NCI-H2196 treated with DMSO at 0.1 percent for 48 hours (cell line): Measurements from ENCODE around the gene ADAM12.
"Not testable (repeated sequence)": the region's sequence is repeated elsewhere in the genome, so short reads cannot be mapped to it uniquely, and the experiment has no call there.

ENCODE experiments used
- DNase-seq: peaks from one replicate; lab custom pipeline; 2025; ENCODE audit not compliant: unreplicated experiment; lab: John Stamatoyannopoulos, UW

ADAM12 gene

GRCh38 chr10:126374435-126374834 lies 13.8 kb downstream of the ADAM12 start:
- DNase-seq = no peak

GRCh38 chr10:126373972-126374371 lies 14.3 kb downstream of the ADAM12 start:
- DNase-seq = no peak

DNA sequence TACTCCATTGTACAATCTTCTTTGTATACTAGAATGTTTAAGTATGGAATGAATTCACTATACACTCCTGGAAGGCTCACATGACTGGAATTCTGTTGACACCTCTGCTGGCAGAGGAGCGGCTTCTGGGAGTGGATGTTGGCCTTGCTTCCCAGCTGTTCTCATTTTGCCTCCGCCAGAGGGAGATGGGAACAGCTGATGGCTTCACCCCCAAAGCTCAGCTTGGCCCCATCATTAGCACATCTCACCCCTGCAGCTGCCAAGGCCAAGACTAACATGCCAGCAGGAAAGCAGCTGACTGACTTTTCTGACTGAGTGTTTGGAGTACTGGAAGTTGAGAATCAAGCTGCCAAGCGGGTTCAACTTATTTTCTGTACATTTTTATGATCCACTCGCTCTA lies 15.1 kb downstream of the ADAM12 start:
- no peak for DNase-seq

GRCh38 chr10:126372396-126372795 lies 15.9 kb downstream of the ADAM12 start:
- no peak for DNase-seq

DNA sequence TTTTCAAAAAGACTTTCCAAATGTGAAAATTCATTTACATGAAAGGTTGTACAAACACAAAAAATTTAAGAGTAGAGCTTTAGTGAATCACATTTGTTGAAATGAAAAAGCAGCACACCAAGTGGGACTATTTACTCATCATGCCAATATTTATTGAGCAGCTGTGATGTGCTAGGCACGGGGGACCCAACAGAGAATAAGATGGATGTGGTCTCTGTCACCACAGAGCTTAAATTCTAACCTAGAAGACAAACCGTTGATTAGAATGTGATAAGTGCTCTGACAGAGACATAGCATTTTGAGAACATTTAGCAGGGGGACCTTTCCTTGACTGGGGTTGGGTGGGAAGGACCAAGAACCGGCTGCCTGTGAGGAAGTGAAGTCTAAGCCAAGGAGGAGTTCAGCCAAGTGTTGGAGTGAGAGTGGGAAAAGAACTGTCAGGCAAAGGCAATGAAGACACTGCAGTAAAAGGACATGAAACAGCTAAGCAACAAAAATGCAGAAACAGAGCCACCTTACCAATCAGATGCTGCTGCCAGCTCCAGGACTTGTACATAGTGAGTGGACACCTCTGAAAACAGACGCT lies 19.1 kb downstream of the ADAM12 start:
- DNase-seq = no peak

- DNase-seq = no peak
These were observed 31.1 kb downstream of the ADAM12 start for GRCh38 chr10:126357169-126357568.

GRCh38 chr10:126353666-126354065 lies 34.6 kb downstream of the ADAM12 start:
- no peak for DNase-seq

GRCh38 chr10:126352453-126352852 lies 35.8 kb downstream of the ADAM12 start:
- no peak for DNase-seq

- no peak for DNase-seq
These were observed 37.3 kb downstream of the ADAM12 start for GRCh38 chr10:126351021-126351420.

DNA sequence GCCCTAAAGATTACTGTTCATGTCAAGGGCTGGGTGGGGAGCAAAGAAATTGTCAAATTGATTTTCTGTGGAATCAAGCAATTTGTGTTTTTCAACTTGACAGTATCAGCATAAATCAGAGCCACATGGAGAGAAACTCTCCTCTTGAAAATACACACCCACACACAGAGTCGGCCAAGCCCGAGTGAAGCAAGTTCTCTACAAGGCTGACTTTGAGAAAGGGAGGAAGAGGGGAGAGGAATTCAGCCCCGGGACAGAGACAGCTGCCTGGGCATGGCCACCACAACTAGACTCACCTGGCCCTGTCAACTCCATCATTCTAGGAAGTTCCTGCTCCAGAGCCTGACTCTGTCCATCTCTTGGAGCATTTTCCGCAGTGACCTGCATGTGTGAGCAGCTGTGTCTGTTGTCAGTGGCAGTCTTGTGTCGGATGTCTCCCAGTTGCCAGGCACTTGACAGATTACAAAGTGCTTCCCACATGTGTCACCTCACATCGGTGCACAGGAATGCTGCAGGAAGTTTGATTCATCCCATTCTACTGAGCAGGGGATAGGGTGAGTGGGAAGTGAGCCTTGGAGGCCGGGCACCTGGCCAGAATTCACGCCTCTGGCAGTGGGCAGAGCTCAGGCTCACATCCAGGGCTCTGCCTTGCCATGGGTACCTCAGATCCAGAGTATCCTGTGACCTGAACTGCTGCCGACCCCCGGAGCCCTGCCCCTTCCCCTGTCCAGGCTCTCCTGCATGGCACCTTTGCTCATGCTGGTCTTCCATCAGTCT lies 37.9 kb downstream of the ADAM12 start:
- DNase-seq = no peak

DNA sequence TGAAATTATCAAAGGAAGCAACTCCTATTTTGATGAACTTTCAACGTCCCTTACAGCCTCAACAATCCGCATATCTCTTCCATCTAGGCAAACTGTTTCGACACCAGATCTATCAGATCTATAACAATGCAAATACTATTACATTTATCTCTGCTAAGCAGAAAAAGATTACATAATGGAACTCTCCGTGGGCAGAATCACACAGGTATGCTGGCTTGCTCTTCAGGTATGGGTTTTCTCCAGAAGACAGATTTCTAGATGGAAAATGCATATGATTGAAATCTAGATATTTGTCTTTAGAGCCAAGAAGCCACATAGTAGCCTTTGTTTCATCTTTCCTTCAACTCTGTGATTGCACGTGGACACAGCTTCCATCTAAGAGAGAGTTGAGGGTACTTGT lies 38.6 kb downstream of the ADAM12 start:
- DNase-seq = no peak

- no peak for DNase-seq
These were observed 39.2 kb downstream of the ADAM12 start for GRCh38 chr10:126349101-126349500.

- DNase-seq = not testable (repeated sequence)
These were observed 44.8 kb downstream of the ADAM12 start for GRCh38 chr10:126343496-126343895.

DNA sequence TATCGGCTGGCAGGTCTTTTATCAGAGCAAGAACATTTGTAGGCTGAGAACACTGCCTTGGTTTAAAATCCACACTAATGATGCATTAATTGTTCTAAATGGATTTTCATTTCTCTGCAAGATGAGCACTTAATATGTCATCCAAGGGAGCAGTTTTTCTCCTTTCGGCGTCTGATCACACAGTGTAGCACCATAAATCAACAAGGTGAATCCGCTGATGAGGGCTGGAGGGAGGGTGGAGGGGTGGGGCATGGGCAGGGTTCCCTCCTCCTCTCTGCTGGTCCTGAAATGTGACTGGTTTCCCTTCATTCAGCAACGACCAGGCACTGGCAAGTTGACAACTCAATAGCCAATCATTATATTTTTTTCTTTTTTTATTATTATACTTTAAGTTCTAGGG lies 45.6 kb downstream of the ADAM12 start:
- no peak for DNase-seq

GRCh38 chr10:126341491-126341890 lies 46.8 kb downstream of the ADAM12 start:
- no peak for DNase-seq

- no peak for DNase-seq
These were observed 50.9 kb downstream of the ADAM12 start for GRCh38 chr10:126337251-126337810.

DNA sequence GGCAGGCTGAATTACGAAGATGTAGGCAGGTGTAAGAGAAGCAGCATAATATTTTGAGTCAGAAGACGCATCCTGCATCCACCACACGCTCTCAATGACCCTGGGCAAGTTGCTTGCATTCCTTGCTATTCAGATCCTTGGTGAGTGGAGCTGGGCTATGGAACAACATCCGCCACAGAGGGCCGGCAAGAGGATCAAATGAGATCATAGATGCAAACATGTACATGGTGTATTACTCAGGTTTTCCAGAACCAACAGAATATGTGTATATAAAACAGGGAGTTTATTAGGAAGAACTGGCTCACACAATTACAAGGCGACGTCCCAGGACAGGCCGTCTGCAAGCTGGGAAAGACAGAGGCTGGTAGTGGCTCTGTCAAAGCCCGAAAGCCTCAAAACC lies 51.5 kb downstream of the ADAM12 start:
- DNase-seq = no peak

- DNase-seq = no peak
These were observed 54.0 kb downstream of the ADAM12 start for GRCh38 chr10:126334272-126334671.

GRCh38 chr10:126332576-126332975 lies 55.7 kb downstream of the ADAM12 start:
- DNase-seq = no peak

DNA sequence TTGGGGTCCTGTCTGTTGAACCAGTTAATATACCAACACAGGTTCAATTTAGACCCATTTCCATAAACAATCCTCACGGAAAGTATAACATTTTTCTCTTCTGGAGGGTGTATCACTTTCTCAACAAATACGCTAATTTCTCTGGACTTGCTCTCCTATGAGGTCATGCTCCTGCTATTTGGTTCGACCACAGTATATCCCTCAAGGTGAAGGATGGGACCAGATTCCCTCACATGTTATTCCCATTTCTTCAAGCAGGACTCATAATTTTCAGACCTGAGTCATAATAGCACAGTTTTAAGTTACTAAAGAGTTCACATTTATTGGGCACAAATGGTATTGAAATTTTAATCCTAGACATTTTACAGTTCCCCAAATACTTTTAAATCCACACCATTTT lies 57.2 kb downstream of the ADAM12 start:
- DNase-seq = no peak

- DNase-seq = no peak
These were observed 63.5 kb downstream of the ADAM12 start for GRCh38 chr10:126324826-126325225.

DNA sequence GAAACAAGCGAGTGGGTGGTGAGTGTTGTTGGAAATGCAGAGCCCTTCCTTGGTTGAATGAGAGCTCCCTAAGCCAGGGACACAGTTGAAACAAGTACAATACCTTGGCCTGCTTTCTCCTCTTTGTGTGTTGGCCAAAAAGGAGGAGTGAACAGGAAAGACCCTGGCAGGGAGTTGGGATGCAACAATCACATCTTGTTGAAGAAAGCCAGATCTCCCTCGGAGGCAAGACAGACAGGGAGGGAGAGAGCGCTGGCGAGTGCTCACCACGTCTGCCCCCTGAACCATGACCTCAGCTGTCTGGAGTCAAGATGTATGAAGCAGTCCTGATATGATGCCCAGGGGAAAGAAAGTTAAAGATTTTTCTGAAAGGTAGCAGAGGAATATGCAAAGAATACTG lies 66.8 kb downstream of the ADAM12 start:
- no peak for DNase-seq

GRCh38 chr10:126317751-126318150 lies 70.5 kb downstream of the ADAM12 start:
- DNase-seq = no peak
